K562 (cell line): ENCODE measurements around the gene ARL2. TPM values are rescaled to one million over a fixed set of nuclear protein-coding genes. Genes with fewer than 3 reads are reported as not detected.

Source experiments
- ATAC-seq: fragments of 200-7000 bp; cut with Tn5 transposase; 3 replicates; pipeline ENCODE4 v1.9.1; 2020; ENCODE audit warnings: moderate library complexity
- BruUV-seq: library from RNA; stranded (reverse); fragments of 400-500 nt; replicated peaks from 2 replicates; lab custom pipeline; 2021; lab: Mats Ljungman, UMichigan
- CTCF ChIA-PET: fragments of 300-600 bp; formaldehyde crosslinking; extraction: SDS; loops from one replicate; lab custom pipeline; 2021; ENCODE audit warnings: low intra/inter-chr PET ratio; lab: Yijun Ruan, JAX
- POLR2A ChIA-PET: fragments of 300-600, 350-650 bp; sonication (Branson Sonifier 250); formaldehyde crosslinking; extraction: SDS; loops from one replicate; lab custom pipeline; 2021; ENCODE audit warnings: antibody characterized with exemption, inconsistent platforms; lab: Yijun Ruan, JAX
- DNase-seq, 4 experiments: peaks; one replicate each; pipeline versions ENCODE4 v3.0.0 to v3.0.0-alpha.2; 2011 to 2018; ENCODE audit warnings: low spot score in 3 of 4, mixed read lengths in 3 of 4; ENCODE audit errors: extremely low read depth in 1 of 4
- FAIRE-seq: peaks from 2 replicates; lab custom pipeline; 2011; peaks lifted over from hg19 to GRCh38; lab: Jason Lieb, UNC
- H2AFZ ChIP-seq: 2 replicates; pipeline ENCODE4 v1.6.0; 2011; ENCODE audit warnings: low read depth, low read length, control low read depth, inconsistent platforms
- H3K27ac ChIP-seq: fragments of 200-600 bp; 3 replicates; pipeline ENCODE4 v1.8.0; 2011; ENCODE audit warnings: low read depth, mild to moderate bottlenecking, control low read depth, inconsistent platforms, low read length, moderate library complexity, mixed read lengths; ENCODE audit errors: extremely low read depth
- H3K27me3 ChIP-seq, 2 experiments: fragments of 300-600 bp in 1 of 2; 2 replicates in 1 of 2; 3 replicates in 1 of 2; pipeline versions ENCODE4 v1.6.0 to v1.8.0; 2011; ENCODE audit warnings: inconsistent platforms in 2 of 2, low read length in 2 of 2, mild to moderate bottlenecking in 1 of 2, mixed read lengths in 1 of 2, moderate library complexity in 1 of 2; ENCODE audit not compliant: control insufficient read depth in 2 of 2, insufficient read depth in 2 of 2
- H3K36me3 ChIP-seq: fragments of 300-600 bp; 3 replicates; pipeline ENCODE4 v1.8.0; 2011; ENCODE audit warnings: mild to moderate bottlenecking, low read length, inconsistent platforms; ENCODE audit not compliant: control insufficient read depth, insufficient read depth
- H3K4me1 ChIP-seq, 2 experiments: fragments of 200-600 bp in 1 of 2; replicated peaks in 1 of 2; 2 replicates in 1 of 2; 3 replicates in 1 of 2; pipeline versions ENCODE4 v1.5.1 to v1.8.0; 2011; ENCODE audit warnings: inconsistent platforms in 2 of 2, low read length in 2 of 2, mild to moderate bottlenecking in 1 of 2, mixed read lengths in 1 of 2, moderate library complexity in 1 of 2; ENCODE audit not compliant: control insufficient read depth in 2 of 2, insufficient read depth in 2 of 2
- H3K4me2 ChIP-seq: 2 replicates; pipeline ENCODE4 v1.6.1; 2011; ENCODE audit warnings: low read length, control low read depth, inconsistent platforms, mixed read lengths; ENCODE audit not compliant: insufficient read depth
- H3K4me3 ChIP-seq: fragments of 200-600 bp; sonication (generic), shearing (Covaris generic); 2 replicates; pipeline ENCODE4 v1.5.1; 2016; ENCODE audit warnings: control low read depth, inconsistent platforms
- H3K79me2 ChIP-seq: fragments of 200-600 bp; 3 replicates; pipeline ENCODE4 v1.8.0; 2011; ENCODE audit warnings: low read length, inconsistent platforms; ENCODE audit not compliant: control insufficient read depth, insufficient read depth
- H3K9ac ChIP-seq, 2 experiments: 2 replicates each; pipeline versions ENCODE4 v1.6.0 to v1.6.1; 2011; ENCODE audit warnings: low read depth in 2 of 2, low read length in 2 of 2, control low read depth in 1 of 2, inconsistent platforms in 1 of 2, mild to moderate bottlenecking in 1 of 2, mixed read lengths in 1 of 2; ENCODE audit not compliant: insufficient read depth in 1 of 2
- H3K9me1 ChIP-seq: one replicate; pipeline ENCODE4 v1.6.0; 2011; ENCODE audit warnings: inconsistent platforms, mild to moderate bottlenecking, low read length, moderate library complexity; ENCODE audit not compliant: control insufficient read depth, insufficient read depth
- H3K9me3 ChIP-seq: replicated peaks from 2 replicates; pipeline ENCODE4 v1.5.1; 2011; ENCODE audit warnings: low read depth, low read length, inconsistent platforms; ENCODE audit not compliant: control insufficient read depth, insufficient read depth
- H4K20me1 ChIP-seq: replicated peaks from 2 replicates; pipeline ENCODE4 v1.6.1; 2011; ENCODE audit warnings: low read length, inconsistent platforms, mixed read lengths; ENCODE audit not compliant: control insufficient read depth, insufficient read depth
- CHD4 ChIP-seq: fragments of 200-600 bp; sonication (generic); IDR thresholded peaks from 3 replicates; pipeline ENCODE4 v1.6.1; 2012; ENCODE audit warnings: low read depth, mild to moderate bottlenecking, mixed read lengths, low read length, inconsistent platforms; ENCODE audit not compliant: insufficient read depth, insufficient replicate concordance, poor library complexity, severe bottlenecking
- ESRRA ChIP-seq: fragments of 450-650 bp; IDR thresholded peaks from 2 replicates; pipeline ENCODE4 v1.6.1; 2014; ENCODE audit warnings: low read depth, mild to moderate bottlenecking, moderate library complexity, borderline replicate concordance
- KAT7 ChIP-seq: sonication (generic); formaldehyde crosslinking; IDR thresholded peaks from 2 replicates; pipeline ENCODE4 v1.8.0; 2022; ENCODE audit warnings: missing genetic modification reagents, mild to moderate bottlenecking, borderline replicate concordance
- SNRNP70 ChIP-seq: fragments of 200-400 bp; formaldehyde crosslinking; optimal IDR thresholded peaks from 2 replicates; pipeline ENCODE3; 2017; ENCODE audit warnings: low read depth, low read length
- ZFX ChIP-seq: sonication (generic); formaldehyde crosslinking; IDR thresholded peaks from 2 replicates; pipeline ENCODE4 v1.8.0; 2022; ENCODE audit warnings: mild to moderate bottlenecking, missing genetic modification reagents, moderate library complexity
- ZSCAN29 ChIP-seq: fragments of 450-650 bp; IDR thresholded peaks from 2 replicates; pipeline ENCODE4 v1.6.1; 2017
- WGBS: fragments of 100-300 bp; shearing (Covaris generic); methylation state at CpG from one replicate; pipeline ENCODE4 v1.1.6; 2016; ENCODE audit warnings: low coverage, mixed read lengths; ENCODE audit not compliant: insufficient coverage; ENCODE audit errors: missing lambda C conversion rate; 5-methylcytosine and 5-hydroxymethylcytosine counted together
- in situ Hi-C: fragments of 300-500 bp; cut with MboI; formaldehyde crosslinking; loops from 4 replicates; pipeline ENCODE4 v1.15.0; 2018; ENCODE audit warnings: inconsistent platforms, mixed read lengths
- intact Hi-C: fragments of 100-400 bp; cut with micrococcal nuclease; formaldehyde crosslinking; loops from 2 replicates; pipeline ENCODE4 v1.14.2; 2022
- polyA plus RNA-seq, 8 experiments: library from polyadenylated mRNA; depleted of rRNA in 4 of 8; stranded (reverse) in 5 of 8; unstranded in 3 of 8; fragments of >200 nt; fragmentation: Nextera tagmentation in 2 of 8; fragmentation: Illumina TruSeq in 1 of 8; extraction: Ambion mirVana in 2 of 8; extraction: Trizol in 1 of 8; gene quantifications; 2 replicates each; pipeline versions ENCODE4 v1.2.1 to v1.2.3, GENCODE V29; 2011 to 2014; ENCODE audit warnings: inconsistent platforms in 1 of 8, missing spikeins in 1 of 8
- total RNA-seq, 7 experiments: library from RNA; depleted of rRNA in 6 of 7; stranded (reverse); fragments of >200 nt in 6 of 7; fragmentation: Illumina TruSeq in 2 of 7; extraction: Trizol in 2 of 7; gene quantifications; 2 replicates each; pipeline versions ENCODE4 v1.2.1 to v1.2.3, GENCODE V29; 2011 to 2021; ENCODE audit warnings: low replicate concordance in 1 of 7
- TF ChIP-seq, protein P1 (sequence below): fragments of 450-650 bp; formaldehyde crosslinking; IDR thresholded peaks from 2 replicates; pipeline ENCODE4 v1.4.0; 2020; ENCODE audit warnings: mild to moderate bottlenecking, mixed read lengths
- TF ChIP-seq, protein P2 (sequence below): fragments of 200-800 bp; sonication (Bioruptor generic); IDR thresholded peaks from 2 replicates; pipeline ENCODE4 v1.6.1; 2017; ENCODE audit warnings: missing genetic modification characterization, missing compliant biosample characterization
- TF ChIP-seq, protein P3 (sequence below): sonication (generic); formaldehyde crosslinking; IDR thresholded peaks from 2 replicates; pipeline ENCODE4 v1.8.0; 2023; ENCODE audit warnings: missing genetic modification reagents, mild to moderate bottlenecking, borderline replicate concordance

Gene ARL2
- total and polyA plus RNA-seq, 9 of the 15 experiments (the other 6 are each of a cell fraction or from before 2014, with no cell fraction given) = 5.7 to 154 (median 92.2) TPM

DNA sequence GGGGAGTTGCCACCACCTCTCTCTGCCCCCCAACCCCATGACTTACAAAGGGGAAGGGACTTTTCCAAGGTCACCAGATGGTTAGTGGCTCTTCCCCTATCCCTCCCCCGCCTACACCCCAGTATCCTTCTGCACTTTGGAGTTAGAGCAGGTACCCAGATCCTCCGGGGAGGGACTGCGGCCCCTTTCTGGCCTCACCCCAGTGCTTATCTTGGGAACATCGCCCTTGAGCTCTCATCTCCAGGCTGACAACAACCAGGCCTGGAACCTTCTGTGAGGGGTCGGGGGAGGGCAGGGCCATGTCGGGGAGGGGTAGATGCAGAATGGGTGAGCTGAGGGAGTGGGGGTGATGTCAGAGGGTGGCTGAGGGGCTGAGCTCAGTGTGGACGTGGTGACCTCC lies 51.9 kb downstream of the ARL2 start:
- peak; percentile 6; the same call in 2 of the 3 replicates for ATAC-seq
- ChIA-PET POLR2A (interaction anchor here (0.5 to 1.4 kb wide), 6 partner anchors 10 to 229 kb away, joined by 3 to 6 read pairs (median 3); partner anchors contain the start of gene SAC3D1), CTCF (no interaction called here)
- Histone ChIP-seq H3K27me3 (no peaks in the 10 kb centered on the region), H2AFZ (peak overlapping the region; percentile 80), H3K4me1 (peaks cover 11 to 26% of the 10 kb centered on the region in 2 experiments), H3K27ac (no peak overlapping the region), H3K9ac (peak overlapping the region in 1 of 2 experiments; percentile 90; a peak in 2 of 4 replicates), H3K4me2 (no peak overlapping the region), H3K4me3 (no peak overlapping the region), H4K20me1 (no peaks in the 10 kb centered on the region), H3K9me1 (peaks cover 2% of the 10 kb centered on the region), H3K9me3 (no peaks in the 10 kb centered on the region), H3K79me2 (no peaks in the 10 kb centered on the region), H3K36me3 (no peaks in the 10 kb centered on the region)
- DNase-seq = peak in 3 of 4 experiments; percentile 32 to 69 (median 57)
- in situ Hi-C loops = no loop called here
- 33% methylated on average over 7 of the region's 7 CpGs for WGBS
- intact Hi-C loops = no loop called here
- no peak for TF ChIP-seq SNRNP70
- no peak for TF ChIP-seq KAT7 (CRISPR knock-in tag)
- TF ChIP-seq ZSCAN29 = no peak
- peak; percentile 80 for TF ChIP-seq ESRRA
- TF ChIP-seq CHD4 = no peak
- TF ChIP-seq, protein P1, sequence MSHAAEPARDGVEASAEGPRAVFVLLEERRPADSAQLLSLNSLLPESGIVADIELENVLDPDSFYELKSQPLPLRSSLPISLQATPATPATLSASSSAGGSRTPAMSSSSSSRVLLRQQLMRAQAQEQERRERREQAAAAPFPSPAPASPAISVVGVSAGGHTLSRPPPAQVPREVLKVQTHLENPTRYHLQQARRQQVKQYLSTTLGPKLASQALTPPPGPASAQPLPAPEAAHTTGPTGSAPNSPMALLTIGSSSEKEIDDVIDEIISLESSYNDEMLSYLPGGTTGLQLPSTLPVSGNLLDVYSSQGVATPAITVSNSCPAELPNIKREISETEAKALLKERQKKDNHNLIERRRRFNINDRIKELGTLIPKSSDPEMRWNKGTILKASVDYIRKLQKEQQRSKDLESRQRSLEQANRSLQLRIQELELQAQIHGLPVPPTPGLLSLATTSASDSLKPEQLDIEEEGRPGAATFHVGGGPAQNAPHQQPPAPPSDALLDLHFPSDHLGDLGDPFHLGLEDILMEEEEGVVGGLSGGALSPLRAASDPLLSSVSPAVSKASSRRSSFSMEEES (CRISPR knock-in tag) = no peak
- TF ChIP-seq, protein P2, sequence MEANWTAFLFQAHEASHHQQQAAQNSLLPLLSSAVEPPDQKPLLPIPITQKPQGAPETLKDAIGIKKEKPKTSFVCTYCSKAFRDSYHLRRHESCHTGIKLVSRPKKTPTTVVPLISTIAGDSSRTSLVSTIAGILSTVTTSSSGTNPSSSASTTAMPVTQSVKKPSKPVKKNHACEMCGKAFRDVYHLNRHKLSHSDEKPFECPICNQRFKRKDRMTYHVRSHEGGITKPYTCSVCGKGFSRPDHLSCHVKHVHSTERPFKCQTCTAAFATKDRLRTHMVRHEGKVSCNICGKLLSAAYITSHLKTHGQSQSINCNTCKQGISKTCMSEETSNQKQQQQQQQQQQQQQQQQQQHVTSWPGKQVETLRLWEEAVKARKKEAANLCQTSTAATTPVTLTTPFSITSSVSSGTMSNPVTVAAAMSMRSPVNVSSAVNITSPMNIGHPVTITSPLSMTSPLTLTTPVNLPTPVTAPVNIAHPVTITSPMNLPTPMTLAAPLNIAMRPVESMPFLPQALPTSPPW = peak; percentile 42; the same call in 1 of the 2 replicates
- TF ChIP-seq, protein P3, sequence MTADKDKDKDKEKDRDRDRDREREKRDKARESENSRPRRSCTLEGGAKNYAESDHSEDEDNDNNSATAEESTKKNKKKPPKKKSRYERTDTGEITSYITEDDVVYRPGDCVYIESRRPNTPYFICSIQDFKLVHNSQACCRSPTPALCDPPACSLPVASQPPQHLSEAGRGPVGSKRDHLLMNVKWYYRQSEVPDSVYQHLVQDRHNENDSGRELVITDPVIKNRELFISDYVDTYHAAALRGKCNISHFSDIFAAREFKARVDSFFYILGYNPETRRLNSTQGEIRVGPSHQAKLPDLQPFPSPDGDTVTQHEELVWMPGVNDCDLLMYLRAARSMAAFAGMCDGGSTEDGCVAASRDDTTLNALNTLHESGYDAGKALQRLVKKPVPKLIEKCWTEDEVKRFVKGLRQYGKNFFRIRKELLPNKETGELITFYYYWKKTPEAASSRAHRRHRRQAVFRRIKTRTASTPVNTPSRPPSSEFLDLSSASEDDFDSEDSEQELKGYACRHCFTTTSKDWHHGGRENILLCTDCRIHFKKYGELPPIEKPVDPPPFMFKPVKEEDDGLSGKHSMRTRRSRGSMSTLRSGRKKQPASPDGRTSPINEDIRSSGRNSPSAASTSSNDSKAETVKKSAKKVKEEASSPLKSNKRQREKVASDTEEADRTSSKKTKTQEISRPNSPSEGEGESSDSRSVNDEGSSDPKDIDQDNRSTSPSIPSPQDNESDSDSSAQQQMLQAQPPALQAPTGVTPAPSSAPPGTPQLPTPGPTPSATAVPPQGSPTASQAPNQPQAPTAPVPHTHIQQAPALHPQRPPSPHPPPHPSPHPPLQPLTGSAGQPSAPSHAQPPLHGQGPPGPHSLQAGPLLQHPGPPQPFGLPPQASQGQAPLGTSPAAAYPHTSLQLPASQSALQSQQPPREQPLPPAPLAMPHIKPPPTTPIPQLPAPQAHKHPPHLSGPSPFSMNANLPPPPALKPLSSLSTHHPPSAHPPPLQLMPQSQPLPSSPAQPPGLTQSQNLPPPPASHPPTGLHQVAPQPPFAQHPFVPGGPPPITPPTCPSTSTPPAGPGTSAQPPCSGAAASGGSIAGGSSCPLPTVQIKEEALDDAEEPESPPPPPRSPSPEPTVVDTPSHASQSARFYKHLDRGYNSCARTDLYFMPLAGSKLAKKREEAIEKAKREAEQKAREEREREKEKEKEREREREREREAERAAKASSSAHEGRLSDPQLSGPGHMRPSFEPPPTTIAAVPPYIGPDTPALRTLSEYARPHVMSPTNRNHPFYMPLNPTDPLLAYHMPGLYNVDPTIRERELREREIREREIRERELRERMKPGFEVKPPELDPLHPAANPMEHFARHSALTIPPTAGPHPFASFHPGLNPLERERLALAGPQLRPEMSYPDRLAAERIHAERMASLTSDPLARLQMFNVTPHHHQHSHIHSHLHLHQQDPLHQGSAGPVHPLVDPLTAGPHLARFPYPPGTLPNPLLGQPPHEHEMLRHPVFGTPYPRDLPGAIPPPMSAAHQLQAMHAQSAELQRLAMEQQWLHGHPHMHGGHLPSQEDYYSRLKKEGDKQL = no peak
- peak; percentile 47; the same call in 1 of the 2 replicates for TF ChIP-seq ZFX
- no TSS peak for BruUV-seq
- no peak for FAIRE-seq
